HepG2 (cell line): ENCODE data around the gene PHF13. TPM values are rescaled to one million over a fixed set of nuclear protein-coding genes. Genes with fewer than 3 reads are reported as not detected.

Experiments
- AFF4 ChIP-seq: sonication (generic); formaldehyde crosslinking; IDR thresholded peaks from 2 replicates; pipeline ENCODE4 v1.4.0; 2020; ENCODE audit warnings: missing genetic modification reagents
- GZF1 ChIP-seq: sonication (generic); formaldehyde crosslinking; IDR thresholded peaks from 2 replicates; pipeline ENCODE4 v1.5.1; 2020; ENCODE audit warnings: mild to moderate bottlenecking, missing genetic modification reagents
- HNRNPL ChIP-seq: fragments of 200-400 bp; formaldehyde crosslinking; IDR thresholded peaks from 2 replicates; pipeline ENCODE4 v1.6.1; 2017; ENCODE audit warnings: mild to moderate bottlenecking, low read depth, low read length
- NFRKB ChIP-seq: fragments of 450-650 bp; IDR thresholded peaks from 2 replicates; pipeline ENCODE4 v1.6.1; 2017
- NKX3-1 ChIP-seq: sonication (generic); formaldehyde crosslinking; IDR thresholded peaks from 2 replicates; pipeline ENCODE4 v1.5.0; 2020; ENCODE audit warnings: missing genetic modification reagents
- PTBP1 ChIP-seq: fragments of 200-400 bp; formaldehyde crosslinking; IDR thresholded peaks from 2 replicates; pipeline ENCODE4 v1.6.1; 2018; ENCODE audit warnings: low read length, low read depth; ENCODE audit not compliant: poor library complexity, severe bottlenecking
- REST ChIP-seq, 2 experiments: IDR thresholded peaks; 2 replicates each; pipeline ENCODE4 v1.6.1; 2011 to 2012; ENCODE audit warnings: low read length in 2 of 2, borderline replicate concordance in 1 of 2, low read depth in 1 of 2, mild to moderate bottlenecking in 1 of 2, moderate library complexity in 1 of 2
- TSC22D2 ChIP-seq: sonication (generic); formaldehyde crosslinking; IDR thresholded peaks from 2 replicates; pipeline ENCODE4 v1.5.1; 2020; ENCODE audit warnings: missing genetic modification reagents, mild to moderate bottlenecking, borderline replicate concordance
- ZBTB49 ChIP-seq: sonication (generic); formaldehyde crosslinking; IDR thresholded peaks from 2 replicates; pipeline ENCODE4 v1.4.0; 2020; ENCODE audit warnings: missing genetic modification reagents, borderline replicate concordance
- ZNF256 ChIP-seq: sonication (generic); formaldehyde crosslinking; conservative IDR thresholded peaks from 2 replicates; pipeline ENCODE4 v1.4.0; 2020; ENCODE audit warnings: missing genetic modification reagents
- ZNF550 ChIP-seq: sonication (generic); formaldehyde crosslinking; IDR thresholded peaks from 2 replicates; pipeline ENCODE4 v1.4.0; 2020; ENCODE audit warnings: mild to moderate bottlenecking, missing genetic modification reagents, borderline replicate concordance
- ZNF570 ChIP-seq: sonication (generic); formaldehyde crosslinking; IDR thresholded peaks from 2 replicates; pipeline ENCODE4 v1.4.0; 2020; ENCODE audit warnings: mild to moderate bottlenecking, missing genetic modification reagents, borderline replicate concordance
- polyA plus RNA-seq, 8 experiments: library from polyadenylated mRNA; depleted of rRNA in 3 of 8; stranded (reverse) in 7 of 8; unstranded in 1 of 8; fragments of >200 nt; fragmentation: Illumina TruSeq in 4 of 8; extraction: Trizol in 4 of 8; gene quantifications; 2 replicates each; pipeline versions ENCODE4 v1.2.1 to v1.2.3, GENCODE V29; 2011 to 2016; ENCODE audit warnings: low read depth in 4 of 8, missing spikeins in 1 of 8, mixed read lengths in 1 of 8; ENCODE audit not compliant: insufficient read depth in 1 of 8
- total RNA-seq, 5 experiments: library from RNA; depleted of rRNA; stranded (reverse); fragments of >200 nt; fragmentation: Illumina TruSeq; extraction: Trizol; gene quantifications; 2 replicates each; pipeline ENCODE4 v1.2.3, GENCODE V29; 2016; ENCODE audit warnings: low read depth in 1 of 5
- TF ChIP-seq, protein P1 (sequence below): sonication (generic); formaldehyde crosslinking; IDR thresholded peaks from 2 replicates; pipeline ENCODE4 v1.8.0; 2022; ENCODE audit warnings: missing genetic modification reagents, mild to moderate bottlenecking, moderate library complexity, borderline replicate concordance
- TF ChIP-seq, protein P2 (sequence below): conservative IDR thresholded peaks from 2 replicates; pipeline ENCODE4 v1.6.1; 2018; ENCODE audit warnings: missing genetic modification reagents

Gene PHF13
- total and polyA plus RNA-seq, 2 of the 13 experiments (the other 11 are each of a cell fraction or from before 2014, with no cell fraction given): 4.7 to 7.4 TPM

- TF ChIP-seq ZBTB49 (CRISPR knock-in tag): no peak
- TF ChIP-seq HNRNPL: peak; percentile 91
- no peak for TF ChIP-seq TSC22D2 (CRISPR knock-in tag)
- no peak for TF ChIP-seq GZF1 (CRISPR knock-in tag)
- TF ChIP-seq, protein P1, sequence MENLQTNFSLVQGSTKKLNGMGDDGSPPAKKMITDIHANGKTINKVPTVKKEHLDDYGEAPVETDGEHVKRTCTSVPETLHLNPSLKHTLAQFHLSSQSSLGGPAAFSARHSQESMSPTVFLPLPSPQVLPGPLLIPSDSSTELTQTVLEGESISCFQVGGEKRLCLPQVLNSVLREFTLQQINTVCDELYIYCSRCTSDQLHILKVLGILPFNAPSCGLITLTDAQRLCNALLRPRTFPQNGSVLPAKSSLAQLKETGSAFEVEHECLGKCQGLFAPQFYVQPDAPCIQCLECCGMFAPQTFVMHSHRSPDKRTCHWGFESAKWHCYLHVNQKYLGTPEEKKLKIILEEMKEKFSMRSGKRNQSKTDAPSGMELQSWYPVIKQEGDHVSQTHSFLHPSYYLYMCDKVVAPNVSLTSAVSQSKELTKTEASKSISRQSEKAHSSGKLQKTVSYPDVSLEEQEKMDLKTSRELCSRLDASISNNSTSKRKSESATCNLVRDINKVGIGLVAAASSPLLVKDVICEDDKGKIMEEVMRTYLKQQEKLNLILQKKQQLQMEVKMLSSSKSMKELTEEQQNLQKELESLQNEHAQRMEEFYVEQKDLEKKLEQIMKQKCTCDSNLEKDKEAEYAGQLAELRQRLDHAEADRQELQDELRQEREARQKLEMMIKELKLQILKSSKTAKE: no peak
- TF ChIP-seq AFF4 (CRISPR knock-in tag): no peak
- TF ChIP-seq ZNF570: no peak
- TF ChIP-seq NKX3-1: no peak
- TF ChIP-seq, protein P2, sequence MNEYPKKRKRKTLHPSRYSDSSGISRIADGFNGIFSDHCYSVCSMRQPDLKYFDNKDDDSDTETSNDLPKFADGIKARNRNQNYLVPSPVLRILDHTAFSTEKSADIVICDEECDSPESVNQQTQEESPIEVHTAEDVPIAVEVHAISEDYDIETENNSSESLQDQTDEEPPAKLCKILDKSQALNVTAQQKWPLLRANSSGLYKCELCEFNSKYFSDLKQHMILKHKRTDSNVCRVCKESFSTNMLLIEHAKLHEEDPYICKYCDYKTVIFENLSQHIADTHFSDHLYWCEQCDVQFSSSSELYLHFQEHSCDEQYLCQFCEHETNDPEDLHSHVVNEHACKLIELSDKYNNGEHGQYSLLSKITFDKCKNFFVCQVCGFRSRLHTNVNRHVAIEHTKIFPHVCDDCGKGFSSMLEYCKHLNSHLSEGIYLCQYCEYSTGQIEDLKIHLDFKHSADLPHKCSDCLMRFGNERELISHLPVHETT (CRISPR knock-in tag): no peak
- no peak for TF ChIP-seq PTBP1
- TF ChIP-seq REST (IDR thresholded peaks at IDR 0.05; ENCODE audit: borderline replicate concordance in 1 of 2, low read depth in 1 of 2, low read length in 2 of 2): no peak
- TF ChIP-seq NFRKB: no peak
- TF ChIP-seq ZNF550 (CRISPR knock-in tag): no peak
- no peak for TF ChIP-seq ZNF256 (CRISPR knock-in tag)
Observed at GRCh38 chr1:6601049-6601922, 12.2 kb upstream of the PHF13 start (continued).
